ENCODE measurements around the gene SMTNL1.
"Not testable (repeated sequence)": the region's sequence is repeated elsewhere in the genome, so short reads cannot be mapped to it uniquely, and the experiment has no call there.

The SMTNL1 gene

GRCh38 chr11:57511741-57512430 is 25.5 kb upstream of the SMTNL1 start:
- DNase-seq: no peak

GRCh38 chr11:57512646-57513451 is 24.5 kb upstream of the SMTNL1 start:
- DNase-seq: no peak

- no peak for DNase-seq
Observed at GRCh38 chr11:57513452-57513795, 24.0 kb upstream of the SMTNL1 start.

- DNase-seq: peak; percentile 59
Observed at GRCh38 chr11:57513911-57514537, 23.4 kb upstream of the SMTNL1 start.

- peak; percentile 60 for DNase-seq
Observed at GRCh38 chr11:57514538-57515331, 22.7 kb upstream of the SMTNL1 start.

- peak; percentile 35 for DNase-seq
Observed at GRCh38 chr11:57515332-57516060, 21.9 kb upstream of the SMTNL1 start, which contains the start of gene SLC43A1. Gene SLC43A1 (minus strand): TSS chr11:57515702. CDS start chr11:57514111, 1,591 bp downstream.

- DNase-seq: no peak
Observed at GRCh38 chr11:57516061-57516443, 21.3 kb upstream of the SMTNL1 start.

- DNase-seq: no peak
Observed at GRCh38 chr11:57521116-57521515, 16.3 kb upstream of the SMTNL1 start.

- no peak for DNase-seq
Observed at GRCh38 chr11:57523419-57523818, 14.0 kb upstream of the SMTNL1 start.

GRCh38 chr11:57527056-57527631 is 10.3 kb upstream of the SMTNL1 start:
- peak; percentile 56 for DNase-seq

- DNase-seq: peak; percentile 2
Observed at GRCh38 chr11:57529012-57529411, 8.4 kb upstream of the SMTNL1 start.

GRCh38 chr11:57530215-57530595 is 7.2 kb upstream of the SMTNL1 start:
- DNase-seq: no peak

- DNase-seq: peak; percentile 94
Observed at GRCh38 chr11:57530596-57531507, 6.5 kb upstream of the SMTNL1 start, which contains the start of gene TIMM10. Gene TIMM10 (minus strand): TSS chr11:57530754. CDS start chr11:57530189, 565 bp downstream.

- not testable (repeated sequence) for DNase-seq
Observed at GRCh38 chr11:57534449-57534848, 2.9 kb upstream of the SMTNL1 start.

GRCh38 chr11:57539342-57539741 is 1.9 kb downstream of the SMTNL1 start:
- no peak for DNase-seq

- no peak for DNase-seq
Observed at GRCh38 chr11:57541169-57541568, 3.8 kb downstream of the SMTNL1 start.

GRCh38 chr11:57542582-57542981 is 5.2 kb downstream of the SMTNL1 start:
- DNase-seq: no peak

GRCh38 chr11:57543593-57543992 is 6.2 kb downstream of the SMTNL1 start:
- peak; percentile 28 for DNase-seq

- no peak for DNase-seq
Observed at GRCh38 chr11:57544566-57544965, 7.2 kb downstream of the SMTNL1 start.

- DNase-seq: no peak
Observed at GRCh38 chr11:57545883-57546282, 8.5 kb downstream of the SMTNL1 start.

GRCh38 chr11:57546451-57546850 is 9.1 kb downstream of the SMTNL1 start:
- DNase-seq: no peak

Data from DMS53 (cell line).